ENCODE data around the gene CTTN.

Gene CTTN

GRCh38 chr11:70376621-70377020, 21.7 kb upstream of the CTTN start:
- in situ Hi-C loops (cut with HindIII; ENCODE audit: low sequenced_read_pairs): no loop called here
- no peak for DNase-seq (ENCODE audit: low read depth)
- TF ChIP-seq CTCF (IDR thresholded peaks at IDR 0.05; ENCODE audit: low read depth, low read length, missing control alignments): no peak

GRCh38 chr11:70377645-70378044, 20.7 kb upstream of the CTTN start:
- H3K4me3 ChIP-seq (ENCODE audit: low read depth, low read length): no peak overlapping the region
- no peak for DNase-seq (ENCODE audit: low read depth)
- no peak for TF ChIP-seq CTCF (IDR thresholded peaks at IDR 0.05; ENCODE audit: low read depth, low read length, missing control alignments)
- in situ Hi-C loops (cut with HindIII; ENCODE audit: low sequenced_read_pairs): no loop called here

More at GRCh38 chr11:70376621-70377020, 21.7 kb upstream of the CTTN start:
- no peak overlapping the region for H3K4me3 ChIP-seq (ENCODE audit: low read depth, low read length)

DNA sequence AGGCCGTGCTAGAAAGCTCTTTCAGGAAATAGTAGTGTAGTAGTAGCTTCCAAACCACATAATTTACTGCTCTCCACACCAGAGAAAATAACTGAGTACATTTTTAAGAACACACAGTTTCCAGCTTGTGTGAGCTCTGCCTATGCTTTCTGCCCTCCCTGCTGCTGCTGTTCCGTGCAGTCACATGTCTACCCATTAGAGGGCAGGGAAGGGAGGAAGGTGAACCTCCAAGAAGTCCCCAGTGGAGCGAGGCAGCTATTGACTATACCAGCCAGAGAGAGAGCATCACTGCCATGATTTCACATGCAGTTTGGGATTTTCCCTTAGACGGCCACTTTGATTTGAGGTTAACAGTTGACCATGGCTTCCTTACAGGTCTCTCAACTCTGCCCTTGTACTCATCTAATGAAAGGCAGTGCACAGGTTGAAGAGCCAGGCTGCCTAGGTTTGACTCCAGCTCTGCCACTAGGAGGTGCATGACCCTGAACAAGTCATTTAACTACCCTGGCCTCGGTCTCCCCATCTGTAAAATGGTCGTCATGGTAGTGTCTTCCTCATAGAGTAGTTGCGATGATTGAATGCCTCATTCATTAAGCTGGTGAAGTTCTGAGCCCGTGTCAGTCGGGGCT, 19.7 kb upstream of the CTTN start:
- H3K4me3 ChIP-seq (ENCODE audit: low read depth, low read length): no peak overlapping the region
- in situ Hi-C loops (cut with HindIII; ENCODE audit: low sequenced_read_pairs): no loop called here
- TF ChIP-seq CTCF (IDR thresholded peaks at IDR 0.05; ENCODE audit: low read depth, low read length, missing control alignments): peak; percentile 15
- DNase-seq (ENCODE audit: low read depth): no peak

- in situ Hi-C loops (cut with HindIII; ENCODE audit: low sequenced_read_pairs): no loop called here
- no peak overlapping the region for H3K4me3 ChIP-seq (ENCODE audit: low read depth, low read length)
- DNase-seq (ENCODE audit: low read depth): no peak
- TF ChIP-seq CTCF (IDR thresholded peaks at IDR 0.05; ENCODE audit: low read depth, low read length, missing control alignments): no peak
These were observed 17.0 kb upstream of the CTTN start for GRCh38 chr11:70381350-70381749.

- peak; percentile 61 for DNase-seq (ENCODE audit: low read depth)
- H3K4me3 ChIP-seq (ENCODE audit: low read depth, low read length): no peak overlapping the region
- in situ Hi-C loops (cut with HindIII; ENCODE audit: low sequenced_read_pairs): no loop called here
- TF ChIP-seq CTCF (IDR thresholded peaks at IDR 0.05; ENCODE audit: low read depth, low read length, missing control alignments): peak; percentile 25
These were observed 16.2 kb upstream of the CTTN start for GRCh38 chr11:70381872-70382861.

GRCh38 chr11:70383664-70384565, 14.4 kb upstream of the CTTN start:
- no peak overlapping the region for H3K4me3 ChIP-seq (ENCODE audit: low read depth, low read length)
- in situ Hi-C loops (cut with HindIII; ENCODE audit: low sequenced_read_pairs): no loop called here
- DNase-seq (ENCODE audit: low read depth): no peak
- no peak for TF ChIP-seq CTCF (IDR thresholded peaks at IDR 0.05; ENCODE audit: low read depth, low read length, missing control alignments)

Data from astrocyte of the cerebellum (primary cell).